Body of pancreas (tissue), 4 donors: ENCODE data around the gene NF1.

Source experiments
- POLR2A ChIP-seq, 3 donors: fragments of 450-650 bp; IDR thresholded peaks; one replicate each; pipeline ENCODE4 v1.6.1; 2016; ENCODE audit warnings: antibody characterized with exemption in 3 of 3, mild to moderate bottlenecking in 2 of 3
- TF ChIP-seq, protein P1 (sequence below), 7 experiments: fragments of 450-650 bp in 4 of 7; fragments of 200-600 bp in 3 of 7; sonication (generic) in 3 of 7; IDR thresholded peaks; one replicate each; pipeline ENCODE4 v1.5.1; 2016 to 2019; ENCODE audit warnings: antibody characterized with exemption in 7 of 7

- TF ChIP-seq, protein P1, sequence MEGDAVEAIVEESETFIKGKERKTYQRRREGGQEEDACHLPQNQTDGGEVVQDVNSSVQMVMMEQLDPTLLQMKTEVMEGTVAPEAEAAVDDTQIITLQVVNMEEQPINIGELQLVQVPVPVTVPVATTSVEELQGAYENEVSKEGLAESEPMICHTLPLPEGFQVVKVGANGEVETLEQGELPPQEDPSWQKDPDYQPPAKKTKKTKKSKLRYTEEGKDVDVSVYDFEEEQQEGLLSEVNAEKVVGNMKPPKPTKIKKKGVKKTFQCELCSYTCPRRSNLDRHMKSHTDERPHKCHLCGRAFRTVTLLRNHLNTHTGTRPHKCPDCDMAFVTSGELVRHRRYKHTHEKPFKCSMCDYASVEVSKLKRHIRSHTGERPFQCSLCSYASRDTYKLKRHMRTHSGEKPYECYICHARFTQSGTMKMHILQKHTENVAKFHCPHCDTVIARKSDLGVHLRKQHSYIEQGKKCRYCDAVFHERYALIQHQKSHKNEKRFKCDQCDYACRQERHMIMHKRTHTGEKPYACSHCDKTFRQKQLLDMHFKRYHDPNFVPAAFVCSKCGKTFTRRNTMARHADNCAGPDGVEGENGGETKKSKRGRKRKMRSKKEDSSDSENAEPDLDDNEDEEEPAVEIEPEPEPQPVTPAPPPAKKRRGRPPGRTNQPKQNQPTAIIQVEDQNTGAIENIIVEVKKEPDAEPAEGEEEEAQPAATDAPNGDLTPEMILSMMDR (IDR thresholded peaks at IDR 0.05) = no peak
- no peak for TF ChIP-seq POLR2A (IDR thresholded peaks at IDR 0.05)
These were observed 296.1 kb downstream of the NF1 start for GRCh38 chr17:31390748-31391495.
